ENCODE results near the gene SLC16A8. TPM values are rescaled to one million over a fixed set of nuclear protein-coding genes. Genes with fewer than 3 reads are reported as not detected.

Gene SLC16A8
- total RNA-seq, 4 donors from 2014 or later = not detected

- Histone ChIP-seq H3K27ac (no peak overlapping the region), H3K9me3 (no peaks in the 10 kb centered on the region), H3K36me3 (no peaks in the 10 kb centered on the region), H3K4me1 (peaks cover 4 to 34% (median 23%) of the 10 kb centered on the region in 4 donors), H3K27me3 (no peaks in the 10 kb centered on the region), H3K4me3 (no peak overlapping the region)
- in situ Hi-C loops (cut with MboI; ENCODE audit: low pct_ligation_motif_present in 1 of 4, low pct_unique_long_range_greater_than_20kb in 1 of 4, low sequenced_read_pairs in 3 of 4) = loop anchor here in 3 of 4 donors (25.0 kb wide), 3 partner anchors 122 to 247 kb away; no protein-coding TSS in a partner anchor
- WGBS, 2 donors (ENCODE audit: low coverage in 1 of 2) = 93% methylated on average over 27 of the region's 31 CpGs; no CpG with 5 or more reads in 1 of the 2 donors
- no peak for TF ChIP-seq POLR2A (IDR thresholded peaks at IDR 0.05)
- no peak for TF ChIP-seq POLR2AphosphoS5 (IDR thresholded peaks at IDR 0.05)
- no peak for TF ChIP-seq EP300 (IDR thresholded peaks at IDR 0.05; ENCODE audit: low read depth)
- TF ChIP-seq CTCF (IDR thresholded peaks at IDR 0.05) = no peak
- intact Hi-C loops (cut with DNase I; ENCODE audit: low total_unique reads) = loop anchor here (10.0 kb wide), 1 partner anchor 119 kb away; no protein-coding TSS in a partner anchor
- DNase-seq = no peak
These were observed 31.6 kb upstream of the SLC16A8 start for GRCh38 chr22:38115423-38116205.

GRCh38 chr22:38114484-38115398 lies 30.8 kb upstream of the SLC16A8 start:
- Histone ChIP-seq H3K9me3 (no peaks in the 10 kb centered on the region), H3K4me1 (peaks cover 4 to 30% (median 21%) of the 10 kb centered on the region in 4 donors), H3K27ac (no peak overlapping the region), H3K4me3 (no peak overlapping the region), H3K36me3 (no peaks in the 10 kb centered on the region), H3K27me3 (no peaks in the 10 kb centered on the region)
- no peak for TF ChIP-seq EP300 (IDR thresholded peaks at IDR 0.05; ENCODE audit: low read depth)
- TF ChIP-seq CTCF (IDR thresholded peaks at IDR 0.05) = peak; percentile 86 to 95 (median 93)
- WGBS, 2 donors (ENCODE audit: low coverage in 1 of 2) = 33% methylated on average over 23 of the region's 32 CpGs; no CpG with 5 or more reads in 1 of the 2 donors
- in situ Hi-C loops (cut with MboI; ENCODE audit: low pct_ligation_motif_present in 1 of 4, low pct_unique_long_range_greater_than_20kb in 1 of 4, low sequenced_read_pairs in 3 of 4) (loop anchor here in 3 of 4 donors (25.0 kb wide), 3 partner anchors 123 to 248 kb away; no protein-coding TSS in a partner anchor), intact Hi-C loops (cut with DNase I; ENCODE audit: low total_unique reads) (loop anchor here (5.0 to 10.0 kb wide), 2 partner anchors 120 to 238 kb away; no protein-coding TSS in a partner anchor)
- DNase-seq = peak; percentile 90

GRCh38 chr22:38112381-38112780 lies 28.4 kb upstream of the SLC16A8 start:
- Histone ChIP-seq H3K27ac (peak overlapping the region; percentile 83 to 93 (median 86)), H3K36me3 (no peaks in the 10 kb centered on the region), H3K27me3 (no peaks in the 10 kb centered on the region), H3K4me1 (peaks cover 9 to 54% (median 43%) of the 10 kb centered on the region in 4 donors), H3K4me3 (no peak overlapping the region), H3K9me3 (no peaks in the 10 kb centered on the region)
- peak; percentile 59 for DNase-seq
- WGBS, 2 donors (ENCODE audit: low coverage in 1 of 2) = 55% methylated on average over 22 of the region's 22 CpGs; no CpG with 5 or more reads in 1 of the 2 donors
- in situ Hi-C loops (cut with MboI; ENCODE audit: low pct_ligation_motif_present in 1 of 4, low pct_unique_long_range_greater_than_20kb in 1 of 4, low sequenced_read_pairs in 3 of 4) (loop anchor here in 3 of 4 donors (25.0 kb wide), 3 partner anchors 125 to 250 kb away; no protein-coding TSS in a partner anchor), intact Hi-C loops (cut with DNase I; ENCODE audit: low total_unique reads) (loop anchor here (5.0 to 10.0 kb wide), 2 partner anchors 122 to 240 kb away; no protein-coding TSS in a partner anchor)
- TF ChIP-seq CTCF (IDR thresholded peaks at IDR 0.05) = no peak
- peak; percentile 26 for TF ChIP-seq POLR2A (IDR thresholded peaks at IDR 0.05)
- no peak for TF ChIP-seq POLR2AphosphoS5 (IDR thresholded peaks at IDR 0.05)
- TF ChIP-seq EP300 (IDR thresholded peaks at IDR 0.05; ENCODE audit: low read depth) = no peak
